KMS-11 (cell line): Measurements from ENCODE around the gene CNTN5.
"Not testable (repeated sequence)": the region's sequence is repeated elsewhere in the genome, so short reads cannot be mapped to it uniquely, and the experiment has no call there.

ENCODE experiments used
- H2AFZ ChIP-seq: fragments of 200-600 bp; sonication (generic); 2 replicates; pipeline ENCODE4 v1.6.1; 2016; ENCODE audit warnings: antibody characterized with exemption, mixed run types, low read depth
- H3K27ac ChIP-seq: fragments of 200-600 bp; sonication (generic); 2 replicates; pipeline ENCODE4 v1.6.1; 2016; ENCODE audit warnings: mild to moderate bottlenecking, mixed run types
- H3K27me3 ChIP-seq: fragments of 200-600 bp; sonication (generic); 2 replicates; pipeline ENCODE4 v1.6.1; 2017; ENCODE audit warnings: mild to moderate bottlenecking, low read depth, mixed run types, moderate library complexity; ENCODE audit not compliant: insufficient read depth
- H3K36me3 ChIP-seq: fragments of 200-600 bp; sonication (generic); 2 replicates; pipeline ENCODE4 v1.6.1; 2017; ENCODE audit warnings: mild to moderate bottlenecking, mixed run types; ENCODE audit not compliant: insufficient read depth
- H3K4me1 ChIP-seq: fragments of 200-600 bp; sonication (generic); 2 replicates; pipeline ENCODE4 v1.6.1; 2016; ENCODE audit warnings: mild to moderate bottlenecking, low read depth, mixed run types; ENCODE audit not compliant: poor library complexity, severe bottlenecking
- H3K4me2 ChIP-seq: fragments of 200-600 bp; sonication (generic); 2 replicates; pipeline ENCODE4 v1.7.0; 2016; ENCODE audit warnings: mild to moderate bottlenecking, mixed run types
- H3K4me3 ChIP-seq: fragments of 200-600 bp; sonication (generic); IDR thresholded peaks from 2 replicates; pipeline ENCODE4 v1.6.1; 2017; ENCODE audit warnings: low read depth, low read length, mixed read lengths; ENCODE audit not compliant: insufficient read depth
- H3K79me2 ChIP-seq: fragments of 200-600 bp; sonication (generic); 2 replicates; pipeline ENCODE4 v1.6.1; 2016; ENCODE audit warnings: low read depth, mixed run types; ENCODE audit not compliant: insufficient read depth
- H3K9ac ChIP-seq: fragments of 200-600 bp; sonication (generic); 2 replicates; pipeline ENCODE4 v1.6.1; 2016; ENCODE audit warnings: mild to moderate bottlenecking, mixed run types
- H4K20me1 ChIP-seq: fragments of 200-600 bp; sonication (generic); 2 replicates; pipeline ENCODE4 v1.6.1; 2016; ENCODE audit warnings: mild to moderate bottlenecking, mixed run types; ENCODE audit not compliant: insufficient read depth
- TF ChIP-seq, protein P1 (sequence below): fragments of 200-600 bp; sonication (generic); conservative IDR thresholded peaks from 2 replicates; pipeline ENCODE4 v1.6.1; 2017; ENCODE audit warnings: low read depth, mild to moderate bottlenecking, antibody characterized with exemption, low read length, moderate library complexity, mixed read lengths

Gene CNTN5

GRCh38 chr11:100232006-100232405, 1211.3 kb downstream of the CNTN5 start:
- Histone ChIP-seq H3K4me3 (no peak overlapping the region), H3K36me3 (no peaks in the 10 kb centered on the region), H3K79me2 (no peaks in the 10 kb centered on the region), H3K27ac (no peak overlapping the region), H3K27me3 (no peaks in the 10 kb centered on the region), H4K20me1 (no peaks in the 10 kb centered on the region), H3K4me1 (no peaks in the 10 kb centered on the region), H3K9ac (no peak overlapping the region), H3K4me2 (no peak overlapping the region), H2AFZ (no peak overlapping the region)
- TF ChIP-seq, protein P1, sequence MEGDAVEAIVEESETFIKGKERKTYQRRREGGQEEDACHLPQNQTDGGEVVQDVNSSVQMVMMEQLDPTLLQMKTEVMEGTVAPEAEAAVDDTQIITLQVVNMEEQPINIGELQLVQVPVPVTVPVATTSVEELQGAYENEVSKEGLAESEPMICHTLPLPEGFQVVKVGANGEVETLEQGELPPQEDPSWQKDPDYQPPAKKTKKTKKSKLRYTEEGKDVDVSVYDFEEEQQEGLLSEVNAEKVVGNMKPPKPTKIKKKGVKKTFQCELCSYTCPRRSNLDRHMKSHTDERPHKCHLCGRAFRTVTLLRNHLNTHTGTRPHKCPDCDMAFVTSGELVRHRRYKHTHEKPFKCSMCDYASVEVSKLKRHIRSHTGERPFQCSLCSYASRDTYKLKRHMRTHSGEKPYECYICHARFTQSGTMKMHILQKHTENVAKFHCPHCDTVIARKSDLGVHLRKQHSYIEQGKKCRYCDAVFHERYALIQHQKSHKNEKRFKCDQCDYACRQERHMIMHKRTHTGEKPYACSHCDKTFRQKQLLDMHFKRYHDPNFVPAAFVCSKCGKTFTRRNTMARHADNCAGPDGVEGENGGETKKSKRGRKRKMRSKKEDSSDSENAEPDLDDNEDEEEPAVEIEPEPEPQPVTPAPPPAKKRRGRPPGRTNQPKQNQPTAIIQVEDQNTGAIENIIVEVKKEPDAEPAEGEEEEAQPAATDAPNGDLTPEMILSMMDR = no peak

DNA sequence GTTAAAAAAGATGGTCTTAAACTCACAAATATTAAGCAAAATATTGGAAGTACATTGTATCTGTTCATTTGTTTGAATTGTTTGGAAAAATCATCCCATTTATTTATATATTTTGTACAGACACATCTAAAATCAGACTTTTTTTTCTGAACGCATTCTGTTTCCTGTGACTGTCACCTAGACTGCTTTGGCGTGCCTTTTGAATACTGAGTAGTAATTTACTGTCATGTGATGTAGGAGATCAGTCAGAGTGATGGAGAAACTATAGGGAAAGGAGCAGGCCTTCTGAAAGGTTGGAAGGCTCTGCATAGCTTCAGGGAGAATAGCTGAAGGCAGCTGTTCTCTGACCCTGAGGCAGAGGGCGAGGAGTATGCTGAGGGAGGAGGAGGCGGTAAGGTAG, 1214.3 kb downstream of the CNTN5 start:
- Histone ChIP-seq H3K36me3 (no peaks in the 10 kb centered on the region), H4K20me1 (no peaks in the 10 kb centered on the region), H3K9ac (no peak overlapping the region), H3K4me1 (no peaks in the 10 kb centered on the region), H3K4me3 (no peak overlapping the region), H3K27ac (no peak overlapping the region), H3K79me2 (no peaks in the 10 kb centered on the region), H2AFZ (no peak overlapping the region), H3K27me3 (no peaks in the 10 kb centered on the region), H3K4me2 (no peak overlapping the region)
- TF ChIP-seq, protein P1 = no peak

GRCh38 chr11:100240025-100240539, 1219.3 kb downstream of the CNTN5 start:
- no peak overlapping the region for H3K27ac ChIP-seq
- no peaks in the 10 kb centered on the region for H3K27me3 ChIP-seq
- H3K79me2 ChIP-seq = no peaks in the 10 kb centered on the region
- no peak overlapping the region for H3K9ac ChIP-seq
- no peaks in the 10 kb centered on the region for H4K20me1 ChIP-seq
- no peaks in the 10 kb centered on the region for H3K36me3 ChIP-seq
- H3K4me2 ChIP-seq = no peak overlapping the region
- no peaks in the 10 kb centered on the region for H3K4me1 ChIP-seq
- H3K4me3 ChIP-seq = no peak overlapping the region
- TF ChIP-seq, protein P1 = no peak
- no peak overlapping the region for H2AFZ ChIP-seq

DNA sequence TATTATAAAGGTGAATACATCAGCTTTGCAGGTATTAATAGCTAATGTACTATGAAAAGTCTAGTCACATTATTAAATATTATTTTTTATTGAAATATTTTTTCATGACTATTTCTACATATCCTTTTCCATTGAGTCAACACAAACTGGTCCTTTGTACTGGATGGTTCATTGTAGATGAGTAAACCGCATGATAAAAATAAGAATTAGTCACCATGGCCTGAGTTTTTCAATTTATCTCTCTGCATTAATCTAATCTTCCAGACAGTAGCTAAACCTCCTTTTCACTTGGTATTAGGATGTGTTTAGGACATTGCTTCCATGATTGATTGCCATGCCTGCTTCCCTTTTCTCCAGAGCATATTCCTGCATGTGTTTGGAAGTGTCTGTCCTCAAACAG, 1227.0 kb downstream of the CNTN5 start:
- H3K36me3 ChIP-seq = no peaks in the 10 kb centered on the region
- H3K4me1 ChIP-seq = no peaks in the 10 kb centered on the region
- H3K4me3 ChIP-seq = no peak overlapping the region
- no peak overlapping the region for H3K4me2 ChIP-seq
- H3K79me2 ChIP-seq = no peaks in the 10 kb centered on the region
- H3K9ac ChIP-seq = no peak overlapping the region
- no peaks in the 10 kb centered on the region for H4K20me1 ChIP-seq
- TF ChIP-seq, protein P1 = no peak
- no peak overlapping the region for H2AFZ ChIP-seq
- H3K27ac ChIP-seq = no peak overlapping the region
- no peaks in the 10 kb centered on the region for H3K27me3 ChIP-seq

- not testable (repeated sequence) for H3K27ac ChIP-seq, H4K20me1 ChIP-seq, H2AFZ ChIP-seq, H3K27me3 ChIP-seq, H3K4me2 ChIP-seq, H3K4me1 ChIP-seq, H3K36me3 ChIP-seq, H3K9ac ChIP-seq, H3K79me2 ChIP-seq, H3K4me3 ChIP-seq
Observed at GRCh38 chr11:100257238-100257803, 1236.6 kb downstream of the CNTN5 start.
